Left ventricle myocardium inferior (tissue), 1 donor: ENCODE results near the gene MAGEA11. TPM values are rescaled to one million over a fixed set of nuclear protein-coding genes. Genes with fewer than 3 reads are reported as not detected.
"Not testable (repeated sequence)": the region's sequence is repeated elsewhere in the genome, so short reads cannot be mapped to it uniquely, and the experiment has no call there.

Source experiments
- DNase-seq: peaks from one replicate; pipeline ENCODE4 v3.0.0-alpha.2; 2020
- H3K27ac ChIP-seq: fragments of 200-600 bp; replicated peaks from 2 replicates; pipeline ENCODE4 v1.8.0; 2021
- H3K27me3 ChIP-seq: fragments of 200-600 bp; 2 replicates; pipeline ENCODE4 v1.8.0; 2021; ENCODE audit warnings: low read depth
- H3K36me3 ChIP-seq: fragments of 200-600 bp; 2 replicates; pipeline ENCODE4 v1.8.0; 2021
- H3K4me1 ChIP-seq: fragments of 200-600 bp; 2 replicates; pipeline ENCODE4 v1.8.0; 2021
- H3K4me3 ChIP-seq: fragments of 200-600 bp; 2 replicates; pipeline ENCODE4 v1.8.0; 2021; ENCODE audit warnings: mild to moderate bottlenecking, moderate library complexity
- H3K9me3 ChIP-seq: fragments of 200-600 bp; replicated peaks from 2 replicates; pipeline ENCODE4 v1.8.0; 2021
- intact Hi-C: fragments of 100-400 bp; cut with micrococcal nuclease; formaldehyde crosslinking; loops from one replicate; pipeline ENCODE4 v1.11.0; 2022
- long read RNA-seq: library from polyadenylated mRNA; unstranded; transcript quantifications from one replicate; pipeline ENCODE4 v2.0.0, GENCODE V29; 2021
- total RNA-seq: library from RNA; stranded (reverse); fragmentation: NEBNext Ultra II Directional; extraction: Animal tissue kit (Norgen Biotek cat#: 25700); gene quantifications from one replicate; pipeline ENCODE4 v1.2.1, GENCODE V29; 2021
- TF ChIP-seq, protein P1 (sequence below): fragments of 200-600 bp; IDR thresholded peaks from 2 replicates; pipeline ENCODE4 v1.8.0; 2021; ENCODE audit warnings: antibody characterized with exemption, mild to moderate bottlenecking, borderline replicate concordance
- donor health status: DM: no; HTN: yes; CAD: no; lungs with severe emphysema.

The MAGEA11 gene, protein sequence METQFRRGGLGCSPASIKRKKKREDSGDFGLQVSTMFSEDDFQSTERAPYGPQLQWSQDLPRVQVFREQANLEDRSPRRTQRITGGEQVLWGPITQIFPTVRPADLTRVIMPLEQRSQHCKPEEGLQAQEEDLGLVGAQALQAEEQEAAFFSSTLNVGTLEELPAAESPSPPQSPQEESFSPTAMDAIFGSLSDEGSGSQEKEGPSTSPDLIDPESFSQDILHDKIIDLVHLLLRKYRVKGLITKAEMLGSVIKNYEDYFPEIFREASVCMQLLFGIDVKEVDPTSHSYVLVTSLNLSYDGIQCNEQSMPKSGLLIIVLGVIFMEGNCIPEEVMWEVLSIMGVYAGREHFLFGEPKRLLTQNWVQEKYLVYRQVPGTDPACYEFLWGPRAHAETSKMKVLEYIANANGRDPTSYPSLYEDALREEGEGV
- not detected for total RNA-seq
- long read RNA-seq: 0 reads

DNA sequence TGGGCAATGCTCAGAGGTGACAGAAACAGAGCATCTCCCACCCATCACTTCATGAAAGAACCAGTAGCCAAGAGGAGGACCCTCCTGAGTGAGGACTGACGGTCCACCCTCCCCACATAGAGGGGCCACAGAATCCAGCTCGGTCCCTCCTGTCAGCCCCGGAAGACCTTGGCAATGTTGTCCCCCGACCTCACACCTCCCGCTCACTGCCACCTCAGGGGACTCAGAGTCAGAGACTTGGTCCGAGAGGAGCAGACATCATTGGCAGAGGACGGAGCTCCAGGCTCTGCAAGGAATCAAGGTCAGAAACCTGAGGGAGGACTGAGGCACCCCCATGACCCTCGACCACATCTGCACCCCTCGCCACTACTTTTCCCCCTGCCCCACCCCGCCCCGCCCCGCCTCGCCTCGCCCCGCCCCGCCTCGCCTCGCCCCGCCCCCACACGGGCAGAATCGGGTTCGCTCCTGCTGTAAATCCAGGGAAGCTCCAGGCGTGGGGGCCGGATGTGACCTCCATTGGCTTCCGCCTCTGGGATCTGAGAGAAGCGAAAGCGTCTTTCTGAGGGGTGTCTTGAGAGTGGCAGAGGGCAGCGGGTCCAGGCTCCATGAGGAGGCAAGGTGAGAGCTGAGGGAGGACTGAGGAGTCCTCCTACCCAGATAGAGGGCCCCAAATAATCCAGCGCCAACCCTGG is at the start of gene MAGEA11:
Gene MAGEA11, plus strand, starts transcription at position 516 of the 692 bp plus-strand sequence. CDS start 1,100 bp downstream, outside the sequence.
- Histone ChIP-seq H3K27ac (no peak within 1 kb of the TSS), H3K4me3 (no peak within 1 kb of the TSS), H3K4me1 (no peaks in the 10 kb centered on the region), H3K36me3 (no peaks in the 10 kb centered on the region), H3K9me3 (no peaks in the 10 kb centered on the region), H3K27me3 (no peaks in the 10 kb centered on the region)
- DNase-seq: no peak
- intact Hi-C loops: no loop called here
- TF ChIP-seq, protein P1, sequence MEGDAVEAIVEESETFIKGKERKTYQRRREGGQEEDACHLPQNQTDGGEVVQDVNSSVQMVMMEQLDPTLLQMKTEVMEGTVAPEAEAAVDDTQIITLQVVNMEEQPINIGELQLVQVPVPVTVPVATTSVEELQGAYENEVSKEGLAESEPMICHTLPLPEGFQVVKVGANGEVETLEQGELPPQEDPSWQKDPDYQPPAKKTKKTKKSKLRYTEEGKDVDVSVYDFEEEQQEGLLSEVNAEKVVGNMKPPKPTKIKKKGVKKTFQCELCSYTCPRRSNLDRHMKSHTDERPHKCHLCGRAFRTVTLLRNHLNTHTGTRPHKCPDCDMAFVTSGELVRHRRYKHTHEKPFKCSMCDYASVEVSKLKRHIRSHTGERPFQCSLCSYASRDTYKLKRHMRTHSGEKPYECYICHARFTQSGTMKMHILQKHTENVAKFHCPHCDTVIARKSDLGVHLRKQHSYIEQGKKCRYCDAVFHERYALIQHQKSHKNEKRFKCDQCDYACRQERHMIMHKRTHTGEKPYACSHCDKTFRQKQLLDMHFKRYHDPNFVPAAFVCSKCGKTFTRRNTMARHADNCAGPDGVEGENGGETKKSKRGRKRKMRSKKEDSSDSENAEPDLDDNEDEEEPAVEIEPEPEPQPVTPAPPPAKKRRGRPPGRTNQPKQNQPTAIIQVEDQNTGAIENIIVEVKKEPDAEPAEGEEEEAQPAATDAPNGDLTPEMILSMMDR: no peak

- H3K27me3 ChIP-seq, H3K36me3 ChIP-seq, intact Hi-C loops, H3K9me3 ChIP-seq, H3K27ac ChIP-seq, DNase-seq, H3K4me3 ChIP-seq, H3K4me1 ChIP-seq: not testable (repeated sequence)
Observed at GRCh38 chrX:149675088-149675487, 36.8 kb upstream of the MAGEA11 start.

DNA sequence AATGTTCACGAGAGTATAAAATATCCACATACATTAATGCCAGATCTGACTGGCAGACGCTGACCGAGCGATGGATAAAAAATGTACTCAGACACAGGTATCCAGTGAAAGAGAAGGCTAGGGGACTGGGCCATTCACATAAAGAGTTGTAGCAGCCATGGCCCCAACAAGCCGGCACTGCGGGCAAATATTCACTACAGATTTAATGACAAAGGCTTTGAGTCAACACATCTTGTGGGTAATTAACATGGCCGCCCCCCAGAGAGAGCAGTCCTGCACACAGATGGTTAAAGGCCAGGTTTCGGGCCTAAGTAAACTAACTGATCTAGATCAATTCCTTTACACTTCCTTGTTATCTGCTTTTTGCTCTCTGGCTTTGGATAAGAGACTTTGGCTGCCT is 36.3 kb upstream of the MAGEA11 start:
- H3K9me3 ChIP-seq, H3K36me3 ChIP-seq, H3K4me3 ChIP-seq, H3K4me1 ChIP-seq, intact Hi-C loops, DNase-seq, H3K27ac ChIP-seq, H3K27me3 ChIP-seq: not testable (repeated sequence)

- H3K36me3 ChIP-seq, H3K27ac ChIP-seq, DNase-seq, H3K27me3 ChIP-seq, H3K4me1 ChIP-seq, H3K9me3 ChIP-seq, H3K4me3 ChIP-seq, intact Hi-C loops: not testable (repeated sequence)
Observed at GRCh38 chrX:149679164-149679678, 32.6 kb upstream of the MAGEA11 start.

DNA sequence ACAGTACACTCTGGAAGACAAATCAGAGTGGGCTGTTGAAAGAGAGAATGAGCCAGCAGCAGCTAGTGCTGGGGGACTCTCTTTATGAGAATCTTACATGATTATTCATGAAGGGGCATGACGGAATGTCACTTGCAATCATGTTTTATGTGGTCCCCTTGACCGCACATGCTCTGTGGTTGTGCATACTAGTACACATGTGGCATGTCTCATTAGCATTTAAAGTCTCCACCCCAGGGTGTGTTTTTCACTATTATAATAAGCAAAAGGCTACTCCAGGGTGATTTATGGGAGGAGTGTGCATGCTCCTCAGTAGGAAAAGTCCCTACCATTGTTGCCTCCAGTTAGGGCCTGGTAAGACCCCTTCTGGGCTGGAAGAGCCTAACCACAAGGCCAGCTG is 30.7 kb upstream of the MAGEA11 start:
- TF ChIP-seq, protein P1: no peak
- no peaks in the 10 kb centered on the region for H3K9me3 ChIP-seq
- no peak overlapping the region for H3K27ac ChIP-seq
- no peak overlapping the region for H3K4me3 ChIP-seq
- H3K4me1 ChIP-seq: no peaks in the 10 kb centered on the region
- no peaks in the 10 kb centered on the region for H3K27me3 ChIP-seq
- intact Hi-C loops: no loop called here
- no peaks in the 10 kb centered on the region for H3K36me3 ChIP-seq
- DNase-seq: no peak

DNA sequence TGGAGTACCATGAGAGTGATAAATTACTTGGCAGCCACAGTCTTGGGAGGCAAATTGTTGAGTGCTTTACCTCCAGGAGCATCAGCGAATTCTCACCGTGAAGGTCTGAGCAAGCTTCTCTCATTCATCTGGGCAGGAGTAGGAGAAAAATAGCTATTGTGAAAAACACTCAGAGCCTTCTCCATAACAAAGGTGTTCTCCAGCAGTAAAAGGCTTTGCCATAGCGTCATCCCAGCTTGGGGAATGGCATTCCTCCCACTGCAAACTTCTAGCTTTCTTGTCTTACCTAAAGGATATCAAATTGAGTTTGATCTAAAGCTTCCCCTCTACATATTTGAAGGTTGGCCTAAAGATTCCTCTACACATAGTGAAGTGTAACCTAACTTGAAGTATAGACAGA is 29.8 kb upstream of the MAGEA11 start:
- intact Hi-C loops: no loop called here
- TF ChIP-seq, protein P1: no peak

More for the DNA sequence above, 29.8 kb upstream of the MAGEA11 start:
- Histone ChIP-seq H3K4me3 (no peak overlapping the region), H3K36me3 (no peaks in the 10 kb centered on the region), H3K4me1 (no peaks in the 10 kb centered on the region), H3K27me3 (no peaks in the 10 kb centered on the region), H3K9me3 (no peaks in the 10 kb centered on the region), H3K27ac (no peak overlapping the region)
- DNase-seq: no peak
